K562 (cell line): ENCODE measurements around the gene CUL9. TPM values are rescaled to one million over a fixed set of nuclear protein-coding genes. Genes with fewer than 3 reads are reported as not detected.

Experiments used
- BRCA1 ChIP-seq, 2 experiments: fragments of 450-650 bp in 1 of 2; sonication (generic) in 1 of 2; formaldehyde crosslinking in 1 of 2; IDR thresholded peaks; 2 replicates each; pipeline versions ENCODE4 v1.5.0 to v1.6.1; 2017 to 2020; ENCODE audit warnings: mild to moderate bottlenecking in 1 of 2, missing genetic modification reagents in 1 of 2
- ESRRA ChIP-seq: fragments of 450-650 bp; IDR thresholded peaks from 2 replicates; pipeline ENCODE4 v1.6.1; 2014; ENCODE audit warnings: low read depth, mild to moderate bottlenecking, moderate library complexity, borderline replicate concordance
- HDAC2 ChIP-seq: fragments of 450-650 bp; IDR thresholded peaks from 2 replicates; pipeline ENCODE4 v1.6.1; 2016; ENCODE audit warnings: mild to moderate bottlenecking
- HLTF ChIP-seq: fragments of 450-650 bp; IDR thresholded peaks from 2 replicates; pipeline ENCODE4 v1.6.1; 2016
- ID3 ChIP-seq, 2 experiments: fragments of 250-450 bp in 1 of 2; fragments of 450-650 bp in 1 of 2; sonication (Bioruptor Pico) in 1 of 2; IDR thresholded peaks; 2 replicates each; pipeline versions ENCODE4 v1.6.1 to v1.8.0; 2016 to 2021; ENCODE audit warnings: mild to moderate bottlenecking in 2 of 2, moderate library complexity in 2 of 2, missing compliant biosample characterization in 1 of 2, missing genetic modification characterization in 1 of 2
- KLF6 ChIP-seq: fragments of 250-450 bp; sonication (Bioruptor Pico); IDR thresholded peaks from 2 replicates; pipeline ENCODE4 v1.4.0; 2020; ENCODE audit warnings: mild to moderate bottlenecking, moderate library complexity, borderline replicate concordance
- LARP7 ChIP-seq: fragments of 450-650 bp; IDR thresholded peaks from 2 replicates; pipeline ENCODE4 v1.6.1; 2016
- MTA2 ChIP-seq: fragments of 450-650 bp; IDR thresholded peaks from 2 replicates; pipeline ENCODE4 v1.6.1; 2016; ENCODE audit warnings: low read depth
- NR2C2 ChIP-seq, 2 experiments: fragments of 200-800 bp in 1 of 2; sonication (Bioruptor generic) in 1 of 2; sonication (generic) in 1 of 2; formaldehyde crosslinking in 1 of 2; IDR thresholded peaks; 2 replicates each; pipeline versions ENCODE4 v1.6.1 to v1.8.0; 2016 to 2022; ENCODE audit warnings: mild to moderate bottlenecking in 1 of 2, missing compliant biosample characterization in 1 of 2, missing genetic modification characterization in 1 of 2, missing genetic modification reagents in 1 of 2
- RBM34 ChIP-seq: fragments of 200-400 bp; formaldehyde crosslinking; IDR thresholded peaks from 2 replicates; pipeline ENCODE4 v1.6.1; 2018; ENCODE audit warnings: low read length, borderline replicate concordance; ENCODE audit not compliant: insufficient read depth
- SIN3A ChIP-seq, 2 experiments: fragments of 150-350 bp in 1 of 2; IDR thresholded peaks; 2 replicates each; pipeline ENCODE4 v1.6.1; 2011 to 2016; ENCODE audit warnings: borderline replicate concordance in 2 of 2, low read depth in 2 of 2, low read length in 2 of 2, mild to moderate bottlenecking in 2 of 2, moderate library complexity in 2 of 2; ENCODE audit not compliant: control insufficient read depth in 1 of 2
- SNRNP70 ChIP-seq: fragments of 200-400 bp; formaldehyde crosslinking; optimal IDR thresholded peaks from 2 replicates; pipeline ENCODE3; 2017; ENCODE audit warnings: low read depth, low read length
- TEAD4 ChIP-seq, 2 experiments: sonication (generic) in 1 of 2; formaldehyde crosslinking in 1 of 2; IDR thresholded peaks; 2 replicates each; pipeline versions ENCODE4 v1.6.1 to v1.8.0; 2012 to 2022; ENCODE audit warnings: borderline replicate concordance in 1 of 2, inconsistent platforms in 1 of 2, low read length in 1 of 2, mild to moderate bottlenecking in 1 of 2, missing genetic modification reagents in 1 of 2
- TFAP4 ChIP-seq: sonication (generic); formaldehyde crosslinking; IDR thresholded peaks from 2 replicates; pipeline ENCODE4 v1.8.0; 2022; ENCODE audit warnings: missing genetic modification reagents, mild to moderate bottlenecking, moderate library complexity, borderline replicate concordance
- U2AF2 ChIP-seq: fragments of 200-400 bp; formaldehyde crosslinking; optimal IDR thresholded peaks from 2 replicates; pipeline ENCODE3; 2017; ENCODE audit warnings: low read depth, mild to moderate bottlenecking, low read length
- ZBTB26 ChIP-seq: fragments of 450-650 bp; formaldehyde crosslinking; IDR thresholded peaks from 2 replicates; pipeline ENCODE4 v1.4.0; 2022; ENCODE audit warnings: missing genetic modification characterization
- ZNF431 ChIP-seq: sonication (generic); formaldehyde crosslinking; IDR thresholded peaks from 2 replicates; pipeline ENCODE4 v1.8.0; 2022; ENCODE audit warnings: mild to moderate bottlenecking, missing genetic modification reagents
- ZNF507 ChIP-seq: conservative IDR thresholded peaks from 2 replicates; pipeline ENCODE4 v1.6.1; 2017; ENCODE audit warnings: missing genetic modification characterization, missing compliant biosample characterization
- polyA plus RNA-seq, 8 experiments: library from polyadenylated mRNA; depleted of rRNA in 4 of 8; stranded (reverse) in 5 of 8; unstranded in 3 of 8; fragments of >200 nt; fragmentation: Nextera tagmentation in 2 of 8; fragmentation: Illumina TruSeq in 1 of 8; extraction: Ambion mirVana in 2 of 8; extraction: Trizol in 1 of 8; gene quantifications; 2 replicates each; pipeline versions ENCODE4 v1.2.1 to v1.2.3, GENCODE V29; 2011 to 2014; ENCODE audit warnings: inconsistent platforms in 1 of 8, missing spikeins in 1 of 8
- total RNA-seq, 7 experiments: library from RNA; depleted of rRNA in 6 of 7; stranded (reverse); fragments of >200 nt in 6 of 7; fragmentation: Illumina TruSeq in 2 of 7; extraction: Trizol in 2 of 7; gene quantifications; 2 replicates each; pipeline versions ENCODE4 v1.2.1 to v1.2.3, GENCODE V29; 2011 to 2021; ENCODE audit warnings: low replicate concordance in 1 of 7
- TF ChIP-seq, protein P1 (sequence below), 2 experiments: IDR thresholded peaks; 2 replicates each; pipeline ENCODE4 v1.6.1; 2011; ENCODE audit warnings: borderline replicate concordance in 1 of 2, control low read depth in 1 of 2, low read depth in 1 of 2, low read length in 1 of 2, mild to moderate bottlenecking in 1 of 2, mixed read lengths in 1 of 2, moderate library complexity in 1 of 2; ENCODE audit not compliant: insufficient read depth in 1 of 2, insufficient read length in 1 of 2, poor library complexity in 1 of 2, severe bottlenecking in 1 of 2; ENCODE audit errors: extremely low read depth in 1 of 2
- TF ChIP-seq, protein P2 (sequence below): sonication (generic); formaldehyde crosslinking; IDR thresholded peaks from 2 replicates; pipeline ENCODE4 v1.8.1; 2023; ENCODE audit warnings: mild to moderate bottlenecking, missing genetic modification reagents

CUL9 gene
- total and polyA plus RNA-seq, 9 of the 15 experiments (the other 6 are each of a cell fraction or from before 2014, with no cell fraction given): 0.50 to 20.7 (median 6.6) TPM

DNA sequence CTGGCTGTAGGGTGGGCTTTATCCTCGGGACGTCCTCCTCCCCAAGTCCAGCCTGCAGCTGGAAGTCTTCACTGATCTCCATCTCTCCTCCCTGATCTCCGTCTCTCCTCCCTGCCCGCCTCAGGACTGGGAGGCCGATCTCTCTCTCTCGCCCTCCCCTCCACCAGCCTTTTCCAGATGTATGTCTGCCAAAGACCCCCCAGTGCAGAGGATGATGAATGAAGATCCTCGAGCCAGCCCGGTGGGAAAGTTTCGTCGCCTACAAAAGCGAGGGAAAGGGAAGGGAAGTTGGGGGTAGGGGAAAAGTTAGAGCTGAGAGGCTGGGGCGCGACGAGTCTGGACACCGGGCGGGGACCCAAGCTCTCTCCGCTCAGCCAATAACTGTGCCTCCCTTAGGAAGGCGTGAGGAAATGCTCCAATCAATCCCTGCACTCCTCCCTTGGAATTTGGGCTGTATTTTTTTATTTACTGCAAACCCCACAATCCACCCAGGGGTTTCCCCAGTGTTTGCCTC lies 11.5 kb upstream of the CUL9 start (continued):
- TF ChIP-seq, protein P1, sequence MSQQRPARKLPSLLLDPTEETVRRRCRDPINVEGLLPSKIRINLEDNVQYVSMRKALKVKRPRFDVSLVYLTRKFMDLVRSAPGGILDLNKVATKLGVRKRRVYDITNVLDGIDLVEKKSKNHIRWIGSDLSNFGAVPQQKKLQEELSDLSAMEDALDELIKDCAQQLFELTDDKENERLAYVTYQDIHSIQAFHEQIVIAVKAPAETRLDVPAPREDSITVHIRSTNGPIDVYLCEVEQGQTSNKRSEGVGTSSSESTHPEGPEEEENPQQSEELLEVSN (IDR thresholded peaks at IDR 0.05; ENCODE audit: borderline replicate concordance in 1 of 2, extremely low read depth in 1 of 2, insufficient read depth in 1 of 2, insufficient read length in 1 of 2, low read depth in 1 of 2, low read length in 1 of 2, poor library complexity in 1 of 2, severe bottlenecking in 1 of 2): peak; percentile 80 to 83
- TF ChIP-seq SIN3A (IDR thresholded peaks at IDR 0.05; ENCODE audit: borderline replicate concordance in 2 of 2, control insufficient read depth in 1 of 2, low read depth in 2 of 2, low read length in 2 of 2) (0 out of 4 replicates have a peak, but pooled peaks of 1 of the 2 experiments have one; percentile 28), ZNF507 (tag) (no peak), ZBTB26 (peak; percentile 58; the same call in 1 of the 2 replicates), HDAC2 (peak; percentile 87; the same call in 1 of the 2 replicates), U2AF2 (no peak), LARP7 (no peak), NR2C2 (CRISPR knock-in tag; IDR thresholded peaks at IDR 0.05) (peak; percentile 63; the same call in 1 of the 2 replicates), NR2C2 (tag; IDR thresholded peaks at IDR 0.05) (no peak), ZNF431 (0 out of 2 replicates have a peak, but pooled peaks have one; percentile 23), TEAD4 (IDR thresholded peaks at IDR 0.05; ENCODE audit: low read length) (no peak), TEAD4 (CRISPR knock-in tag; IDR thresholded peaks at IDR 0.05; ENCODE audit: borderline replicate concordance) (no peak), SNRNP70 (no peak), TFAP4 (0 out of 2 replicates have a peak, but pooled peaks have one; percentile 10), HLTF (no peak), BRCA1 (IDR thresholded peaks at IDR 0.05) (no peak), BRCA1 (CRISPR knock-in tag; IDR thresholded peaks at IDR 0.05) (no peak), MTA2 (no peak), KLF6 (CRISPR knock-in tag) (no peak), ID3 (CRISPR knock-in tag; IDR thresholded peaks at IDR 0.05) (no peak), ID3 (tag; IDR thresholded peaks at IDR 0.05) (peak; percentile 32; the same call in 1 of the 2 replicates), RBM34 (no peak), ESRRA (no peak)
- TF ChIP-seq, protein P2, sequence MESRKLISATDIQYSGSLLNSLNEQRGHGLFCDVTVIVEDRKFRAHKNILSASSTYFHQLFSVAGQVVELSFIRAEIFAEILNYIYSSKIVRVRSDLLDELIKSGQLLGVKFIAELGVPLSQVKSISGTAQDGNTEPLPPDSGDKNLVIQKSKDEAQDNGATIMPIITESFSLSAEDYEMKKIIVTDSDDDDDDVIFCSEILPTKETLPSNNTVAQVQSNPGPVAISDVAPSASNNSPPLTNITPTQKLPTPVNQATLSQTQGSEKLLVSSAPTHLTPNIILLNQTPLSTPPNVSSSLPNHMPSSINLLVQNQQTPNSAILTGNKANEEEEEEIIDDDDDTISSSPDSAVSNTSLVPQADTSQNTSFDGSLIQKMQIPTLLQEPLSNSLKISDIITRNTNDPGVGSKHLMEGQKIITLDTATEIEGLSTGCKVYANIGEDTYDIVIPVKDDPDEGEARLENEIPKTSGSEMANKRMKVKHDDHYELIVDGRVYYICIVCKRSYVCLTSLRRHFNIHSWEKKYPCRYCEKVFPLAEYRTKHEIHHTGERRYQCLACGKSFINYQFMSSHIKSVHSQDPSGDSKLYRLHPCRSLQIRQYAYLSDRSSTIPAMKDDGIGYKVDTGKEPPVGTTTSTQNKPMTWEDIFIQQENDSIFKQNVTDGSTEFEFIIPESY (CRISPR knock-in tag): 0 out of 2 replicates have a peak, but pooled peaks have one; percentile 1
